Omental fat pad (tissue), 4 donors: ENCODE data around the gene UEVLD. TPM values are rescaled to one million over a fixed set of nuclear protein-coding genes. Genes with fewer than 3 reads are reported as not detected.

Experiments used
- ATAC-seq: fragments of 150-250 bp; one replicate; pipeline ENCODE4 v1.9.1; 2016; ENCODE audit warnings: mild to moderate bottlenecking, moderate library complexity; ENCODE audit not compliant: low FRiP score
- DNase-seq: peaks from one replicate; pipeline ENCODE4 v3.0.0-alpha.2; 2019; ENCODE audit warnings: low spot score
- total RNA-seq, 4 donors: library from RNA; depleted of rRNA; stranded (reverse); fragments of >200 nt; gene quantifications; one replicate each; pipeline ENCODE4 v1.1.0, GENCODE V29; 2016
- TF ChIP-seq, protein P1 (sequence below), 3 donors: fragments of 450-650 bp; IDR thresholded peaks; one replicate each; pipeline ENCODE4 v1.5.1; 2016 to 2017; ENCODE audit warnings: antibody characterized with exemption in 3 of 3, mild to moderate bottlenecking in 3 of 3, moderate library complexity in 2 of 3

Gene UEVLD
- total RNA-seq, 4 donors from 2014 or later, result 23.1 to 46.5 (median 31.2) TPM

DNA sequence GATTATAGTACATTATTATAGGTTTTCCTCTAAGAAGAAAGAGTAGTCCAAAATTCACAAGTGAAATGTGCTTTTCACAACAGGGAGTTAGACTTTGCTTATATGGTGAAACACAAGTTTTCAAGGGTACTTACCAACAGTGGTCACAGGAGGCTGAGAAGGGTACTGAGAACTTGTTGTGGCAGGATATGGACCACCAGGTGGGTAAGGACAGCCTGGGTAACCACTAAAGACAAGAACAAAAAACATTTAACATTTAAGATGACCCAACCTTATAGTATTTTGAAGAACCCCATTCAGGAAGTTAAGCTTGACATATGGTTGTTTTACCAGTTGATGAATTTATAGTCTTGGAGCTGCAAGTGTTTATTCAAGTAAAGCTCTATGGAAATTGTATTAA, 86.2 kb downstream of the UEVLD start:
- TF ChIP-seq, protein P1, sequence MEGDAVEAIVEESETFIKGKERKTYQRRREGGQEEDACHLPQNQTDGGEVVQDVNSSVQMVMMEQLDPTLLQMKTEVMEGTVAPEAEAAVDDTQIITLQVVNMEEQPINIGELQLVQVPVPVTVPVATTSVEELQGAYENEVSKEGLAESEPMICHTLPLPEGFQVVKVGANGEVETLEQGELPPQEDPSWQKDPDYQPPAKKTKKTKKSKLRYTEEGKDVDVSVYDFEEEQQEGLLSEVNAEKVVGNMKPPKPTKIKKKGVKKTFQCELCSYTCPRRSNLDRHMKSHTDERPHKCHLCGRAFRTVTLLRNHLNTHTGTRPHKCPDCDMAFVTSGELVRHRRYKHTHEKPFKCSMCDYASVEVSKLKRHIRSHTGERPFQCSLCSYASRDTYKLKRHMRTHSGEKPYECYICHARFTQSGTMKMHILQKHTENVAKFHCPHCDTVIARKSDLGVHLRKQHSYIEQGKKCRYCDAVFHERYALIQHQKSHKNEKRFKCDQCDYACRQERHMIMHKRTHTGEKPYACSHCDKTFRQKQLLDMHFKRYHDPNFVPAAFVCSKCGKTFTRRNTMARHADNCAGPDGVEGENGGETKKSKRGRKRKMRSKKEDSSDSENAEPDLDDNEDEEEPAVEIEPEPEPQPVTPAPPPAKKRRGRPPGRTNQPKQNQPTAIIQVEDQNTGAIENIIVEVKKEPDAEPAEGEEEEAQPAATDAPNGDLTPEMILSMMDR (IDR thresholded peaks at IDR 0.05), result no peak
- DNase-seq, result no peak
- ATAC-seq, result no peak

DNA sequence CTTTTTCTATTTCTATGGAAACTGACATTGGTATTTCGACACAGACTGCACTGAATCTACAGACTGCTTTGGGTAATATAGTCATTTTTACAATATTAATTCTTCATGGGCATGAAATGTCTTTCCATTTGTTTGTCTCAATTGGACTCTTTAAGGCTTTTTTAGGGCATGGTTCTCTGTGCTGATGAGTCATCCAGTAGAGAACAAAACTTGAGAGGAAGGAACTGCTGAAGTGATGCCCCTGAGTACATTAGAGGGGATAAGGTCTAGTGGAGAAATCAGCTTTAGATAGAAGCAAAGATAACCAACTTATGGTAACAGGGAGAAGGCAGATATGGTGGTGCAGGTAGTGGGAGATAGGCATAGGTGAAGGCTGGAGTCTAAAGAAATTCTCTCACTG, 86.9 kb downstream of the UEVLD start:
- TF ChIP-seq, protein P1 (IDR thresholded peaks at IDR 0.05), result no peak
- ATAC-seq, result no peak

DNA sequence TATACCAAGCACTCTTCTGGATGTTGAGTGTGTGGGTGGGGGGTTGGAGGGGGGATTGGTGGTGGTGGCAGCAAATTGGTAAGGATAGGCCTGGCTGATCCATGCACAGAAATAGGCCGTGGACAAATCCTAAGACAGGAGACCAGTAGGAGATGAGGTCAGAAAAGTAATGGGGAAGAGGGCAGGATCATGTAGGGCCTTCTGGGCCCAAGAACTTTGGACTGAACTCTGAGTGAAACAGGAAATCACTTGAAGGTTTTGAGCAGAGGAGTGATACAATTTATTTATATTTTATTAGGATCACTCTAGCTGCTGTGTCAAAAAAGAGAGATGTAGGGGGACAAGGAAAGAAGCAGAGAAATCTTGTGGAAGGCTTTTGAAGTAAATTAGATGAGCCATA, 90.5 kb downstream of the UEVLD start:
- ATAC-seq (no peak), DNase-seq (no peak)
- TF ChIP-seq, protein P1 (IDR thresholded peaks at IDR 0.05), result no peak

More for the DNA sequence above, 86.9 kb downstream of the UEVLD start:
- no peak for DNase-seq

DNA sequence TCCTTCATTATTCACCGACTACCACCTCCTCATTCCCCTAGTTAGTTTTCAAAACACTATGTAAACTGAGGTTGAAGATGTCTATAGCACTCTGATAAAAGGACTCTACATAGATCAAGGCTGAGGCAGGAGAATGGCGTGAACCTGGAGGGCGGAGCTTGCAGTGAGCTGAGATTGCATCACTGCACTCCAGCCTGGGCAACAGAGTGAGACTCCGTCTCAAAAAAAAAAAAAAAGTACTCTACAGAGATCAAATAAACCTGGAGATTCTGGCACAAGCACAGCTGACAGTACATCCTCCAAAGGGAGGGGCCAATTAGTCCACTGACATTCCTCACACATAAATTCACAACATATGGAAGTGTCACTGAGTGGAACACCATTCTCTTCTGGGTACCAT, 92.8 kb downstream of the UEVLD start:
- ATAC-seq (no peak), DNase-seq (no peak)
- TF ChIP-seq, protein P1 (IDR thresholded peaks at IDR 0.05), result no peak

DNA sequence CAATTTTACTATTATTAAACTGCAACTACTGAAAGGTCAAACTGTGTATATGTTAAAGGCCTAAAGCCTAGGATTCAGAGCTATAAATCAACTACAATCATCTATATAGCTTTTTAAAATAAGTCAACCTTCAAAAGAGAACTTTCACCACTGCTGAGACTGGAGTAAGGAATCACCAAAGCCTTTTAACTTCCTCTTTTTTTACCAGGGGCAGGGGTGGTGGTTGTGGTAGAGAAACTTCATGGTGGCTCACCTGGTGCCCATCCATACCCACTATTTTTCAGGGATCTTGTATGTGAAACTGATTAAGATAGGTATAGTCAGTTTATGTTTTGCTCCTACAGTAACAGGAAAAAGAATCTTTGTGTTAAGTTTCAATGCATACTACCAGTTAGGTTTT, 93.3 kb downstream of the UEVLD start:
- ATAC-seq, result no peak
- no peak for DNase-seq
- TF ChIP-seq, protein P1 (IDR thresholded peaks at IDR 0.05), result no peak

DNA sequence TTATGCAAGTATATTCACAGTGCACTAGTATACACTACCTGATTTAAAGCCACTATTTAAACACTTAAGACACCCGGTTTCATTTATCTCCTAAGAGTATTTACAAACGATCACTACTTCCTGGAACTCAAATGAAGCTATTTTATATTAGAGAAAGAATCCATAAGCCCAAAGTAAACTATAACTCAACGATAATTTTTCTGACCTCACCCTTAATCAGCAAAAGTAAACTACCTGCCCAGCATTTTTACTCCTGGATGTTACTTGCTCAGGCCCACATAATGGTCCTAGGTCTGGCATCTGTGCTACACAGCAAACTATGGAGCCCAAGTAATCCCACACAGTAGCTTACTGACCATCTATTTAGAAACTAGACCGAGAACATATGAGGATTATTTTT, 95.2 kb downstream of the UEVLD start:
- DNase-seq (no peak), ATAC-seq (no peak)
- TF ChIP-seq, protein P1 (IDR thresholded peaks at IDR 0.05), result no peak

DNA sequence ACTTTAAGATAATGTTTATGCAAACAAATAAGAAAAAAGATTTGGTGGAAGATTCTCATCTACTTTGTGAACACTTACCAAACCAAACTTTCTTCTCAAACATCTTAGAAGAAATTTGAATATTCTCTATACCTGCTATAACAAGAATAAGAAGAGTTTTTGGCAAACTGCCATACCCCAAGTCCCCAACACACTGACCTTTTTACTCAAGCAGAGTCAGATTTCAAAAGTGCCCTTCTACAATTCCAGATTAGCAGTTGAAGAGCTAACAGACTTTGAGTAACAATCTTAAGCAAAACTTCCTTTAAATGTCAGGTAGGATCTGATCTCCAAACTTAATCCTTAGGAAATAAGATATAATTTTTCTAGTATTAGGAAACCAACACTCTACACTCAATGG, 95.6 kb downstream of the UEVLD start:
- no peak for DNase-seq
- TF ChIP-seq, protein P1 (IDR thresholded peaks at IDR 0.05), result no peak
- no peak for ATAC-seq
